HEK293T (cell line): ENCODE measurements around the gene ZNRF3.

Experiments
- CTCF ChIA-PET: fragments of 350-600 bp; formaldehyde crosslinking; extraction: SDS; loops from one replicate; lab custom pipeline; 2021; ENCODE audit warnings: antibody characterized with exemption, inconsistent platforms; lab: Yijun Ruan, JAX
- POLR2A ChIA-PET: fragments of 350-600 bp; formaldehyde crosslinking; extraction: SDS; loops from one replicate; lab custom pipeline; 2020; ENCODE audit warnings: antibody characterized with exemption, inconsistent platforms; lab: Yijun Ruan, JAX
- DNase-seq: peaks from one replicate; pipeline ENCODE4 v3.0.0; 2012; ENCODE audit warnings: mixed read lengths; ENCODE audit errors: extremely low spot score
- ARNT ChIP-seq: fragments of 450-650 bp; IDR thresholded peaks from 2 replicates; pipeline ENCODE4 v1.6.1; 2017; ENCODE audit warnings: mild to moderate bottlenecking
- BHLHE40 ChIP-seq: fragments of 450-650 bp; IDR thresholded peaks from 2 replicates; pipeline ENCODE4 v1.6.1; 2016; ENCODE audit warnings: mild to moderate bottlenecking, moderate library complexity, borderline replicate concordance
- CTBP1 ChIP-seq: fragments of 450-650 bp; IDR thresholded peaks from 2 replicates; pipeline ENCODE4 v1.6.1; 2016; ENCODE audit warnings: borderline replicate concordance
- ELF4 ChIP-seq: fragments of 450-650 bp; IDR thresholded peaks from 2 replicates; pipeline ENCODE4 v1.6.1; 2017; ENCODE audit warnings: antibody characterized with exemption
- FOXA1 ChIP-seq: fragments of 450-650 bp; IDR thresholded peaks from 2 replicates; pipeline ENCODE4 v1.6.1; 2016; ENCODE audit warnings: mild to moderate bottlenecking
- FOXK2 ChIP-seq: fragments of 450-650 bp; IDR thresholded peaks from 2 replicates; pipeline ENCODE4 v1.6.1; 2016; ENCODE audit warnings: mild to moderate bottlenecking
- FOXM1 ChIP-seq: fragments of 450-650 bp; IDR thresholded peaks from 2 replicates; pipeline ENCODE4 v1.6.1; 2017; ENCODE audit warnings: mild to moderate bottlenecking, borderline replicate concordance
- HDGF ChIP-seq: fragments of 450-650 bp; IDR thresholded peaks from 2 replicates; pipeline ENCODE4 v1.6.1; 2017; ENCODE audit warnings: antibody characterized with exemption, borderline replicate concordance
- L3MBTL2 ChIP-seq: fragments of 450-650 bp; conservative IDR thresholded peaks from 2 replicates; pipeline ENCODE4 v1.6.1; 2016; ENCODE audit warnings: mild to moderate bottlenecking
- LEF1 ChIP-seq: fragments of 450-650 bp; IDR thresholded peaks from 2 replicates; pipeline ENCODE4 v1.6.1; 2017; ENCODE audit warnings: mild to moderate bottlenecking, borderline replicate concordance
- NFRKB ChIP-seq: fragments of 450-650 bp; IDR thresholded peaks from 2 replicates; pipeline ENCODE4 v1.6.1; 2016; ENCODE audit warnings: mild to moderate bottlenecking, moderate library complexity
- PKNOX1 ChIP-seq: fragments of 450-650 bp; IDR thresholded peaks from 2 replicates; pipeline ENCODE4 v1.6.1; 2016
- SP1 ChIP-seq: fragments of 450-650 bp; IDR thresholded peaks from 2 replicates; pipeline ENCODE4 v1.6.1; 2017
- SUZ12 ChIP-seq: fragments of 450-650 bp; IDR thresholded peaks from 2 replicates; pipeline ENCODE4 v1.6.1; 2016; ENCODE audit warnings: mild to moderate bottlenecking
- TARDBP ChIP-seq: fragments of 450-650 bp; IDR thresholded peaks from 2 replicates; pipeline ENCODE4 v1.6.1; 2016
- ZNF384 ChIP-seq: fragments of 450-650 bp; IDR thresholded peaks from 2 replicates; pipeline ENCODE4 v1.6.1; 2016

The ZNRF3 gene

GRCh38 chr22:28989484-28989883 is 106.1 kb downstream of the ZNRF3 start:
- TF ChIP-seq LEF1 = no peak
- TF ChIP-seq FOXK2 = no peak
- no peak for TF ChIP-seq ZNF384
- TF ChIP-seq TARDBP = no peak
- no peak for TF ChIP-seq L3MBTL2
- no peak for TF ChIP-seq HDGF
- TF ChIP-seq CTBP1 = no peak
- TF ChIP-seq FOXM1 = no peak
- no peak for TF ChIP-seq SP1
- no peak for TF ChIP-seq ARNT
- no peak for TF ChIP-seq NFRKB
- no peak for TF ChIP-seq ELF4
- TF ChIP-seq PKNOX1 = no peak
- ChIA-PET POLR2A (no interaction called here), CTCF (no interaction called here)
- DNase-seq = no peak

GRCh38 chr22:28989912-28990311 is 106.5 kb downstream of the ZNRF3 start:
- CTCF ChIA-PET = no interaction called here
- TF ChIP-seq BHLHE40 (no peak), L3MBTL2 (no peak), FOXA1 (no peak), SP1 (no peak), ELF4 (no peak), LEF1 (no peak), NFRKB (no peak), FOXM1 (no peak), ARNT (no peak), FOXK2 (no peak), ZNF384 (no peak), CTBP1 (no peak), HDGF (no peak), PKNOX1 (no peak; the same call in 1 of the 2 replicates), SUZ12 (no peak), TARDBP (no peak)
- POLR2A ChIA-PET = no interaction called here
- no peak for DNase-seq

- ChIA-PET POLR2A (no interaction called here), CTCF (no interaction called here)
- no peak for DNase-seq
- TF ChIP-seq CTBP1 (no peak), HDGF (no peak), SUZ12 (no peak), ELF4 (no peak), L3MBTL2 (no peak), ARNT (no peak), SP1 (no peak), NFRKB (no peak), PKNOX1 (no peak), FOXA1 (no peak), FOXK2 (no peak), TARDBP (no peak), LEF1 (no peak), BHLHE40 (no peak)
Measured at GRCh38 chr22:28992565-28993356, 109.4 kb downstream of the ZNRF3 start.

GRCh38 chr22:28994522-28994921 is 111.2 kb downstream of the ZNRF3 start:
- TF ChIP-seq NFRKB = no peak
- no peak for TF ChIP-seq BHLHE40
- ChIA-PET POLR2A (no interaction called here), CTCF (no interaction called here)

GRCh38 chr22:28995551-28995950 is 112.2 kb downstream of the ZNRF3 start:
- TF ChIP-seq CTBP1 (no peak), LEF1 (no peak), ZNF384 (no peak), TARDBP (no peak), FOXM1 (no peak), PKNOX1 (no peak), FOXK2 (no peak), NFRKB (no peak), L3MBTL2 (no peak), ELF4 (no peak), BHLHE40 (no peak)
- CTCF ChIA-PET = no interaction called here
- POLR2A ChIA-PET = no interaction called here
- no peak for DNase-seq

More at GRCh38 chr22:28994522-28994921, 111.2 kb downstream of the ZNRF3 start:
- DNase-seq = no peak

GRCh38 chr22:28997342-28997741 is 114.0 kb downstream of the ZNRF3 start:
- CTCF ChIA-PET = no interaction called here
- POLR2A ChIA-PET = interaction anchor here (1.5 kb wide), 1 partner anchor 11 kb away, joined by 3 read pairs; no protein-coding TSS in a partner anchor
- DNase-seq = no peak
- TF ChIP-seq SP1 (no peak), HDGF (no peak), ARNT (no peak), FOXK2 (no peak), BHLHE40 (no peak), TARDBP (no peak), ELF4 (no peak)
